ENCODE results near the gene GNG7.
"Not testable (repeated sequence)": the region's sequence is repeated elsewhere in the genome, so short reads cannot be mapped to it uniquely, and the experiment has no call there.

Gene GNG7

GRCh38 chr19:2668175-2668763, 34.2 kb downstream of the GNG7 start:
- no peak for DNase-seq

DNA sequence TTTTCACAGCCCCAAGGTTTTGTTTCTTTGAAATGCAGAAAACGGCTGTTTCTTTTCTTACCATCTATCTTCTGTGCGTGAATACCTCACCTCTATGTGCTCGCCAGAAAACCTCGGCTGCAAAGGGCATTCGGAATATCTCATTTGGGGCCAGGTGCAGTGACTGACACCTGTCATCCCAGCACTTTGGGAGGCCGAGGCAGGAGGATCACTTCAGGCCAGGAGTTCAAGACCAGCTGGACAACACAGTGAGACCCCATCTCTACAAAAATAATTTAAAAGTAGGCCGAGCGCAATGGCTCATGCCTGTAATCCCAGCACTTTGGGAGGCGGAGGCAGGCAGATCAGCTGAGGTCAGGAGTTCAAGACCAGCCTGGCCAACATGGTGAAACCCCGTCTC, 35.1 kb downstream of the GNG7 start:
- DNase-seq, result not testable (repeated sequence)

DNA sequence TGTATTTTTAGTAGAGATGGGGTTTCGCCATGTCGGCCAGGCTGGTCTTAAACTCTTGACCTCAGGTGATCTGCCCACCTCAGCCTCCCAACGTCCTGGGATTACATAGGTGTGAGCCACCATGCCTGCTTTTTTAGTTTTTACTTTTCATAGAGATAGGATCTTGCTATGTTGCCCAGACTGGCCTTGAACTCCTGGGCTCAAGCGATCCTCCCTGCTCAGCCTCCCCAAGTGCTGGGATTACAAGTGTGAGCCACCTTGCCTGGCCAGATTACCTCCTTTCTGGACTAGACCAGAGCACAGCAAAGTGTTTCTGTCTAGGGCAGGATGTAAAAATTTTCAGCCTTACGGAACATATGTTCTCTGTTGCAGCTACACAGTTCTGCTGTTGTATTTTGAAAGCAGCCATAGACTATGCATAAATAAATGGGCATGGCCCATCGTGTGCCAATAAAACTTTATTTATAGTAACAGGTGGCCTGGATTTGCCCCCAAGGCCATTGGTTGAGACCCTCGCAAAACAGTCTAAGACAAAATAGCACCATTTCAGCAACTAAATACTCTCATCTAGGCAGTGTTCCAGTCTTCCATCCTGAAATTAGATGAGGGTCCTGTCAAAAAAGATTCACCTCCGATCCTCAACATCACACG, 36.0 kb downstream of the GNG7 start:
- DNase-seq, result no peak

- no peak for DNase-seq
These were observed 37.4 kb downstream of the GNG7 start for GRCh38 chr19:2665103-2665502.

- no peak for DNase-seq
These were observed 38.4 kb downstream of the GNG7 start for GRCh38 chr19:2663920-2664571.

DNA sequence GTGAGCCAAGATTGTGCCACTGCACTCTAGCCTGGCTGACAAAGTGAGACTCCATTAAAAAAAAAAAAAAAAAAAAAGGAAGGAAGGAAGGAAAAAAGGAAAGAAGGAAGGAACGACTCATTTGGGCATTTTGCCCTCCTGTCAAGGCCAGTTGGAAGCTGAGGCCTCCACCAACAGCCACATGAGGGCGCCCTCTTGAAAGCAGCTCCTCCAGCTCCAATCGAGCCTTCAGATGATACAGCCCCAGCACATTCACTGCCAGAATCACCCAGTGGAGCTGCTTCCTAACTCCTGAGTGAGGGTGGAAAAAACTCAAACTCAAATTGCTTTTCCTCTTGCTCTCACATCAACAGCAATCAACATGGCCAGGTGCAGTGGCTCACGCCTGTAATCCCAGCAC, 40.9 kb downstream of the GNG7 start:
- DNase-seq, result no peak

DNA sequence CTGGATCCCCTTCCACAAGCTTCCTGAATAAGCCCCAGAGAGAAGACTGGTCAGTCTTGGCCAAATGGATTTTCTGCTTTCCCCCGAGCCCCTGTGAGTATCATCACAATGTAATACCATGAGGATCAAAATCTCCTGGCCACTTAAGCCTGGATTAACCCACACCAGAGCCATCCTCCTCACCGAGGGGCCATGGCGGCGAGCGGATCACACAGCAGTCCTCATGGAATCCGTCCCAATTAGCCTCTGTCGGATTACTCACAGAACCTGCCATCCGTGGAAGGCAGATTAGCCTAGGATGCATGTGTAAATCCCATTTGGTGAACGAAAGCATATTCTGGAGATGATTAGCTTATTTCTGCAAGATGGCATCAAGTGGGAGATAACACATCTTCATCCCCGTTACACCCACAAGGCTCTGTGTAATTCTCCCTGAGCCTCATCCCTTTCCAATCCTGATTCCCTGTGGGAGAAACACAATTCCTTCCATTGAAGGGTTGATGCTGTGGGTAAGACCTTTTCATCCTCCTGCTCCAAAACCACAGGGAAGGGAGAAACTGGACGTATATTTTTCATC, 42.5 kb downstream of the GNG7 start:
- no peak for DNase-seq

- DNase-seq, result no peak
These were observed 46.0 kb downstream of the GNG7 start for GRCh38 chr19:2656533-2656932.

GRCh38 chr19:2653710-2654707, 48.5 kb downstream of the GNG7 start:
- DNase-seq, result no peak

DNA sequence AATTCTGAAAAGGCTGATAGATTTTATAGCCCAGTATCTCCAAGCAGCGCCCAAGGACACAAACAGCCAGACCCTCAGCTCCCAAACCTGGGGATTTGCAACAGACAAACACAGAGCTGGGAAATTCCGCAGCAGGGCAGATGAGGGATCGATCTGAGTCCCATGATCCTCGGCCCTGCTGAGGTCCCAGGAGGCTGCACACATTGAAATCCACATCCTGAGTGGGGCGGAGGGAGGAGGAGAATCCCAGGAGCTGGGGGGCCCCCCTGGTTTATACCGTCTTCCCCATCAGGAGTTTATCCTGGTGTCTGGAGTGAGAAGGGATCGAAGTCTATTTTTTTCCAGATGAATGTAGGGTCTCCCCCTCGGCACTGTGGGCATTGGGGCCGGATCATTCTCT, 49.3 kb downstream of the GNG7 start:
- no peak for DNase-seq

- DNase-seq, result no peak
These were observed 49.9 kb downstream of the GNG7 start for GRCh38 chr19:2652504-2653099.

DNA sequence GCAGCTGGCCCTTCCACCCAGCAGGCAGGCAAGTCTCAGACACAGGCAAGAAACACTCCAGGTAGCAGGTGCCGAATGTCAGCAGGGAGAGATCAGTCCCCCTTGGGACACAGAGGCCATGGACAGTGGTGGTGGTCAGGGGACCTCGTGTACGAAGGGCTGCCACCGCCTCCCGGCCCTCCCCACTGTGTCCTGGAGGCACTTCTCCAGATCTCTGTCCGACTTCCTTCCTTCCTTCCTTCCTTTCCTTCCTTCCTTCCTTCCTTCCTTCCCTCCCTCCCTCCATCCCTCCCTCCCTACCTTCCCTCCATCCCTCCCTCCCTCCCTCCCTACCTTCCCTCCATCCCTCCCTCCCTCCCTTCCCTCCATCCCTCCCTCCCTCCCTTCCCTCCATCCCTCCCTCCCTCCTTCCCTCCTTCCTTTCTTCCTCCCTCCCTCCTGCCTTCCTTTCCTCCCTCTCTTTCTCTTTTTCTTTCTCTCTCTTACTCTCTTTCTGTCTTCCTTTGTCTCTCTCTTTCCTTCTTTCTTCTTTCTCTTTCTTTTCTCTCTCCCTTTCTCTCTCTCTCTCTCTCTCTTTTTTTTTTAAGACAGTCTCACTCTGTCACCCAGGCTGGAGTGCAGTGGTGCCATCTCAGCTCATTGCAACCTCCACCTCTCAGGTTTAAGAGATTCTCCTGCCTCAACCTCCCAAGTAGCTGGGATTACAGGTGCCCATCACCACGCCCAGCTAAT, 51.3 kb downstream of the GNG7 start:
- not testable (repeated sequence) for DNase-seq

GRCh38 chr19:2650515-2650914, 52.0 kb downstream of the GNG7 start:
- no peak for DNase-seq

DNA sequence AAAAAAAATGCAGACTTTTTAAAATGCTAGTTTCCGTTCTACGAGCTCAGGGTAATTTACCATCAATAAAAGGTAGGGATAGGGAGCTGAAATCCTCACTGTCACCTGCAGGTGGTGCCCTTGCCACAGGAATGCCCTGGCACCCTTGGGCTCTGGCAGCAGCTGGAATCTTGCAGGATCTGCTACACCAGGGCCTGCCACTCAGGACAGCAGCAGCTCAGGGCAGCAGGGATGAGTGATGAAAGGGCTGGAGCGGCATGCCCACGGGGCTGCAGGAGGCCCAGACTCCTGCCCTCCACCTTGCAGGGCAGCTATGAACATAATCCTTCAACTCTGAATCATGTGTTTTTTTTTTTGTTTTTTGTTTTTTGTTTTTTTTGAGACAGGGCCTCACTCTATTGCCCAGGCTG, 54.0 kb downstream of the GNG7 start:
- DNase-seq, result peak; percentile 73

DNA sequence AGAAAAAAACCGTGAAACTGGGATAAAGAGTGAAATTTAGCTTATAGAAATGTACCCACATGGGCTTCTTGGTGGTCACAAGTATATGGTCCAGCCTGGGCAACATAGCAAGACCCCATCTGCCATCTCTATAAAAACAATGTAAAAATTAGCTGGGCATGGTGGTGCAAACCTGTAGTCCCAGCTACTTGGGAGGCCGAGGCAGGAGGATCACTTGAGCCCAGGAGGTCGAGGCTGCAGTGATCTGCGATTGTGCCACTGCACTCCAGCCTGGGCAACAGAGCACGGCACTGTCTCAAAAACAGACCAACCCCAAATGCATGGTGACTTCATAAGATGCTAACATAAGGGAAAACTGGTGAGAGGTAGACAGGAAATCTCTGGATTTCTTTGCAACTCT, 54.4 kb downstream of the GNG7 start:
- no peak for DNase-seq

- DNase-seq, result no peak
These were observed 55.5 kb downstream of the GNG7 start for GRCh38 chr19:2646866-2647535.

DNA sequence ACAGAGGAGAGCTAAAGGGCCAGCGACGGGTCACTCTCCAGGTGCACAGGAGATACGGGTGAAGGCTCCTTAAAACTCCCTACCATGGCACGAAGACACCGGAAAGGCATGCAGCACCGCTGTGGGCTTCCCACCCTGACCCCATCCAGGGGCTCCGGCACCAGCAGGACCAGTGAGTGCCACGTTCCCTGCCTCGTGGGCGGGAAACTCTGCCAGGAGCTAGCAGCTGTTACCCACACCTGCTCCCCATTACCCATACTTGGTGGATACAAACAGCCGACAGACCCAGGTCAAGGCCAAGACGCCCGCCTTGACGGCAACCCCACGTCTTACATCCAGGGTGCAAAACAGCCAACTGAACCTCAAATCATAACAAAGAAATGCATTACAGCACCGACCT, 56.7 kb downstream of the GNG7 start:
- DNase-seq, result no peak

- not testable (repeated sequence) for DNase-seq
These were observed 59.3 kb downstream of the GNG7 start for GRCh38 chr19:2643123-2643737.

DNA sequence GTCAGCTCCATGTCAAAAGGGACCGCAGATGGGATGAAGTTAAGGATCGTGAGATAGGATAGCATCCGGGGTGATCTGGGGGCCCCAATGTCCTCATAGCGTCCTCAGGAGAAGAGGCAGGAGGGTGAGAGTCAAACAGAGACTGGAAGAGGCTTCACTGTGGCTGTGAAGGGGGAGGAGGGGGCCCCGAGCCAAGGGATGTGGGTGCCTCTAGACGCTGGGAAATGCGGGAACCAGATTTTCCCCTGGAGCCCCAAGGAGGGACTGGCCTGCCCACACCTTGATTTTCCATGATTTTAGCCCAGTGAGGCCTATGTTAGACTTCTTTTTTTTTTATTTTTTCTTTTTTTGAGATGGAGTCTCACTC, 61.2 kb downstream of the GNG7 start:
- DNase-seq, result no peak

- no peak for DNase-seq
These were observed 61.7 kb downstream of the GNG7 start for GRCh38 chr19:2640563-2641331.
